ENCODE results near the gene RGS19. TPM values are rescaled to one million over a fixed set of nuclear protein-coding genes. Genes with fewer than 3 reads are reported as not detected.
"Not testable (repeated sequence)": the region's sequence is repeated elsewhere in the genome, so short reads cannot be mapped to it uniquely, and the experiment has no call there.

RGS19 gene
- total and polyA plus RNA-seq, 2 donors from 2014 or later: 6.8 to 20.2 TPM

- FAIRE-seq: no peak
- Histone ChIP-seq H3K4me3 (ENCODE audit: low read length in 3 of 3) (no peak overlapping the region), H3K27ac (ENCODE audit: low read depth in 2 of 2, low read length in 2 of 2) (no peak overlapping the region), H3K9me3 (ENCODE audit: control insufficient read depth in 2 of 3, insufficient read depth in 1 of 3, low read length in 3 of 3) (no peaks in the 10 kb centered on the region), H3K36me3 (ENCODE audit: control insufficient read depth in 2 of 3, insufficient read depth in 3 of 3, low read length in 3 of 3) (no peaks in the 10 kb centered on the region), H3K27me3 (ENCODE audit: control insufficient read depth, insufficient read depth, low read length) (no peaks in the 10 kb centered on the region), H3K4me1 (ENCODE audit: control insufficient read depth in 2 of 3, insufficient read depth in 2 of 3, low read depth in 1 of 3, low read length in 3 of 3) (peaks cover 0 to 6% (median 0%) of the 10 kb centered on the region in 3 donors), H3K9ac (ENCODE audit: low read length in 3 of 3) (no peak overlapping the region)
- peak in 1 of 5 donors; percentile 59 for DNase-seq
- intact Hi-C loops (cut with DNase I): no loop called here
- no peak for TF ChIP-seq CTCF (IDR thresholded peaks at IDR 0.05; ENCODE audit: borderline replicate concordance, extremely low read depth, insufficient read depth)
Measured at GRCh38 chr20:64119681-64120341, 40.5 kb upstream of the RGS19 start.

- Histone ChIP-seq H3K36me3 (ENCODE audit: control insufficient read depth in 2 of 3, insufficient read depth in 3 of 3, low read length in 3 of 3) (no peaks in the 10 kb centered on the region), H3K27ac (ENCODE audit: low read depth in 2 of 2, low read length in 2 of 2) (no peak overlapping the region), H3K4me1 (ENCODE audit: control insufficient read depth in 2 of 3, insufficient read depth in 2 of 3, low read depth in 1 of 3, low read length in 3 of 3) (peaks cover 0 to 6% (median 0%) of the 10 kb centered on the region in 3 donors), H3K9me3 (ENCODE audit: control insufficient read depth in 2 of 3, insufficient read depth in 1 of 3, low read length in 3 of 3) (no peaks in the 10 kb centered on the region), H3K9ac (ENCODE audit: low read length in 3 of 3) (no peak overlapping the region), H3K27me3 (ENCODE audit: control insufficient read depth, insufficient read depth, low read length) (no peaks in the 10 kb centered on the region), H3K4me3 (ENCODE audit: low read length in 3 of 3) (no peak overlapping the region)
- intact Hi-C loops (cut with DNase I): no loop called here
- no peak for DNase-seq
- TF ChIP-seq CTCF (IDR thresholded peaks at IDR 0.05; ENCODE audit: borderline replicate concordance, extremely low read depth, insufficient read depth): no peak
- FAIRE-seq: no peak
Measured at GRCh38 chr20:64119301-64119680, 40.0 kb upstream of the RGS19 start.

- H3K27ac ChIP-seq (ENCODE audit: low read depth in 2 of 2, low read length in 2 of 2); intact Hi-C loops (cut with DNase I); H3K9me3 ChIP-seq (ENCODE audit: control insufficient read depth in 2 of 3, insufficient read depth in 1 of 3, low read length in 3 of 3); FAIRE-seq; H3K27me3 ChIP-seq (ENCODE audit: control insufficient read depth, insufficient read depth, low read length); DNase-seq; H3K36me3 ChIP-seq (ENCODE audit: control insufficient read depth in 2 of 3, insufficient read depth in 3 of 3, low read length in 3 of 3); H3K9ac ChIP-seq (ENCODE audit: low read length in 3 of 3); H3K4me1 ChIP-seq (ENCODE audit: control insufficient read depth in 2 of 3, insufficient read depth in 2 of 3, low read depth in 1 of 3, low read length in 3 of 3); H3K4me3 ChIP-seq (ENCODE audit: low read length in 3 of 3): not testable (repeated sequence)
Measured at GRCh38 chr20:64117432-64117777, 38.1 kb upstream of the RGS19 start.

GRCh38 chr20:64116541-64117431 lies 37.5 kb upstream of the RGS19 start:
- DNase-seq: peak in 1 of 5 donors; percentile 64
- intact Hi-C loops (cut with DNase I): no loop called here
- no peak overlapping the region for H3K27ac ChIP-seq (ENCODE audit: low read depth in 2 of 2, low read length in 2 of 2)
- no peak for FAIRE-seq
- H3K9me3 ChIP-seq (ENCODE audit: control insufficient read depth in 2 of 3, insufficient read depth in 1 of 3, low read length in 3 of 3): no peaks in the 10 kb centered on the region
- TF ChIP-seq CTCF (IDR thresholded peaks at IDR 0.05; ENCODE audit: borderline replicate concordance, extremely low read depth, insufficient read depth): no peak
- H3K9ac ChIP-seq (ENCODE audit: low read length in 3 of 3): no peak overlapping the region
- peaks cover 0 to 6% (median 0%) of the 10 kb centered on the region in 3 donors for H3K4me1 ChIP-seq (ENCODE audit: control insufficient read depth in 2 of 3, insufficient read depth in 2 of 3, low read depth in 1 of 3, low read length in 3 of 3)
- H3K27me3 ChIP-seq (ENCODE audit: control insufficient read depth, insufficient read depth, low read length): no peaks in the 10 kb centered on the region
- no peak overlapping the region for H3K4me3 ChIP-seq (ENCODE audit: low read length in 3 of 3)
- no peaks in the 10 kb centered on the region for H3K36me3 ChIP-seq (ENCODE audit: control insufficient read depth in 2 of 3, insufficient read depth in 3 of 3, low read length in 3 of 3)
